HG02885 (cell line): ENCODE results near the gene SLC25A12.
"Not testable (repeated sequence)": the region's sequence is repeated elsewhere in the genome, so short reads cannot be mapped to it uniquely, and the experiment has no call there.

Source experiments
- ATAC-seq: cut with Tn5 transposase; IDR thresholded peaks from one replicate; pipeline ENCODE4 v1.9.1; 2021; ENCODE audit warnings: mild to moderate bottlenecking; ENCODE audit not compliant: unreplicated experiment, poor library complexity

Gene SLC25A12

GRCh38 chr2:171793691-171794678, 100.1 kb downstream of the SLC25A12 start:
- ATAC-seq: no peak

- ATAC-seq: no peak
Measured at GRCh38 chr2:171792886-171793580, 101.0 kb downstream of the SLC25A12 start.

- no peak for ATAC-seq
Measured at GRCh38 chr2:171792157-171792556, 101.9 kb downstream of the SLC25A12 start.

- no peak for ATAC-seq
Measured at GRCh38 chr2:171791361-171791760, 102.7 kb downstream of the SLC25A12 start.

- no peak for ATAC-seq
Measured at GRCh38 chr2:171789956-171790355, 104.1 kb downstream of the SLC25A12 start.

GRCh38 chr2:171788316-171788993, 105.6 kb downstream of the SLC25A12 start:
- ATAC-seq: no peak

- no peak for ATAC-seq
Measured at GRCh38 chr2:171787333-171788072, 106.5 kb downstream of the SLC25A12 start.

- ATAC-seq: no peak
Measured at GRCh38 chr2:171785450-171785849, 108.6 kb downstream of the SLC25A12 start.

- ATAC-seq: no peak
Measured at GRCh38 chr2:171778515-171778914, 115.5 kb downstream of the SLC25A12 start.

GRCh38 chr2:171774581-171774980, 119.5 kb downstream of the SLC25A12 start:
- ATAC-seq: not testable (repeated sequence)

- no peak for ATAC-seq
Measured at GRCh38 chr2:171772373-171772772, 121.7 kb downstream of the SLC25A12 start.

- ATAC-seq: no peak
Measured at GRCh38 chr2:171771463-171771862, 122.6 kb downstream of the SLC25A12 start.

- ATAC-seq: no peak
Measured at GRCh38 chr2:171763602-171764001, 130.4 kb downstream of the SLC25A12 start.

GRCh38 chr2:171762879-171763573, 131.0 kb downstream of the SLC25A12 start:
- ATAC-seq: no peak

GRCh38 chr2:171761176-171761575, 132.9 kb downstream of the SLC25A12 start:
- not testable (repeated sequence) for ATAC-seq

GRCh38 chr2:171758762-171759161, 135.3 kb downstream of the SLC25A12 start:
- not testable (repeated sequence) for ATAC-seq

GRCh38 chr2:171754254-171754939, 139.6 kb downstream of the SLC25A12 start:
- no peak for ATAC-seq

- no peak for ATAC-seq
Measured at GRCh38 chr2:171747371-171747770, 146.7 kb downstream of the SLC25A12 start.

- no peak for ATAC-seq
Measured at GRCh38 chr2:171745806-171746205, 148.2 kb downstream of the SLC25A12 start.
